Stimulated activated CD4-positive, alpha-beta T cell treated with anti-CD3 and anti-CD28 coated beads, Interleukin-12 subunit alpha, Interleukin-12 subunit beta, amount 100 ng/mL, for 48 hours (primary cell): ENCODE results near the gene RPL29.

Source experiments
- DNase-seq, 3 donors: peaks; one replicate each; pipeline ENCODE4 v3.0.0-alpha.2; 2020; ENCODE audit warnings: low read depth in 2 of 3, low spot score in 1 of 3

The RPL29 gene

DNA sequence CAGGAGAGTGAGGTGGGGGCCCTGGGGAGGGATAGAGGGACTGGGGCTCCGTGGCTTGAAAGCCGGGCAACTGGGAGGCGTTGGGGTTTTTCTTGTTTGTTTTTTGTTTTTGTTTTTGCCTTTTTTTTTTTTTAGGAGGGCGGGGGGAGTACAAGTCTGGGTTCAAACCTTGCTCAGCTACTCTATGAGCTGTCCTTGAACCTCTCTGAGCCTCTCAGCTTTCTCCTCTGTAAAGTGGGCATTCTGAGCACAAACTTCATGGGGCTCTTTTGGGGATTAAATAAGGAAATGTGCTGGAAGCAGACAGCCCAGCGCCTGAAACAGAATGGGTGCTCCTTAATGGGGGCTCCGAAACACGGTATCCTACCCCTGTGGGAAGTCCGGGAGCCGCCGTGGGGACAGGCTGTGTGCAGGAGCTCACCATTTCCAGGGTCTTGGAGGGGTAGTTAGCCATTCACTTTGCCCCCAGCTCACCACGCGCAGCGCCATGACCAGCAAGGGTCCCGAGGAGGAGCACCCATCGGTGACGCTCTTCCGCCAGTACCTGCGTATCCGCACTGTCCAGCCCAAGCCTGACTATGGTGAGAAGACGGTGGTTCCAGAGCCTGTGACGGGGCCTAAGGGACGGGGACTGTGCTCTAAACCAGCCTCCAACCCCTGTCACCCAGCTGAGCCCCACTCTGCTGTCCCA, 12.0 kb downstream of the RPL29 start:
- DNase-seq = no peak

DNA sequence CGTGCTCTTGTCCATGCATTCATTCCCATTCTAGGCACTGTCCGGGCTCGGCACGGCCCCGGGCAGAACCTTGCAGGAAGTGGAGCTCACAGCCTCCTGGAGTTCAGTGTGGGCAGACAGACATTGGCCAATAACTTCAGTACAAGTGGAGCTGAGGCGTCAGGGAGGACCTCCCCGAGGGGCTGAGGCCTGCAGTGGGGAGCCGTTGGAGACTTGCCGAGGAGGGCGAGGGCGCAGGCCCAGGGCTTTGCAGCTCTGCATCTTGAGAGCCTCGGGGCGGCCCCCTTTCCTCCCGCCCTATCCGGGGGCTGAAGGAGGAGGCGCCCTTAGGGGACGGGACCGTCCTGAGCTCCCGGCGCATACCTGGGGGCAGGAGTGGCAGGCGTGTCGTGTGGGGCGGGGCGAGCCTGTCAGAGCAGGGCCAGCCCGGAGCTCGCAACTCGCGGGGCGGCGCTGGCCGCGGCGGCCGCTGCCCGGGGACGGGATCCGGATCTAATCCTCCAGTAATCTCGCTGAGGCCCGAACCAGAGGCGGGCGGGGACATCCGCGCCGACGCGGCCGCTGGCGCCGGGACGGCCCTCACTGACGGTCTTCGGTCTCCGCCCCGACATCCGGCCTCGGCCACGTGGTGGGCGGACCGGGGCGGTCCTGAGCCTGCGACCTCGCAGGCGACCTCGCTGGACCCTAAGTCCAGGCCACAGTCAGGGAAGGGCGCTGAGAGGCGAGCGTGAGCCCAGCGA, 12.7 kb downstream of the RPL29 start, which contains the start of gene ACY1:
ACY1 (plus strand) TSS at position 698 of the 740 bp plus-strand sequence. CDS start 530 bp downstream, outside the sequence.
- DNase-seq = peak; percentile 61 to 76 (median 72)

DNA sequence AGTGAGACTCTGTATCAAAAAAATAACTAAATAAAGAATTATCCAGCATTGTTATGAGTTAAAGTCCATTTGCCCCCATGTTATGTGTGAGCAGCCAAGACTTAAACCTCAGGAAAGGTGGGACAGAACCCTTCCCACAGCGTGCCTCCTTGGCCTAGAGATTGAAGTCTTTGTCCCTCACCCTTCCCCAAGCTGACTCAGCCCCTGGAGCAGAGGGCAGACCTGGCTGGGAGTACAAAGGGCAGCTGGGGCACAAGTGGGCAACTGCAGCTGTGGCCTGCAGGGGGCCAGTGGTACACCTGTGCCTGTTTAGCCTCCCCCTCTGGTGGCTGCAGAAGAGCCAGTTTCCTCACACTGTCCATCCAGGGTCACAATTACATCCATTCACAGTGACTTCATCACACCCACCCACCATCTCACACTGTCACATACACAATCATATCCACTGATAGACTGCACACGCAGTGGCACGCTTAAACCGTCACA, 13.3 kb downstream of the RPL29 start:
- peak in 1 of 3 donors; percentile 36 for DNase-seq

- DNase-seq = no peak
Measured at GRCh38 chr3:51980253-51980652, 15.4 kb downstream of the RPL29 start.

DNA sequence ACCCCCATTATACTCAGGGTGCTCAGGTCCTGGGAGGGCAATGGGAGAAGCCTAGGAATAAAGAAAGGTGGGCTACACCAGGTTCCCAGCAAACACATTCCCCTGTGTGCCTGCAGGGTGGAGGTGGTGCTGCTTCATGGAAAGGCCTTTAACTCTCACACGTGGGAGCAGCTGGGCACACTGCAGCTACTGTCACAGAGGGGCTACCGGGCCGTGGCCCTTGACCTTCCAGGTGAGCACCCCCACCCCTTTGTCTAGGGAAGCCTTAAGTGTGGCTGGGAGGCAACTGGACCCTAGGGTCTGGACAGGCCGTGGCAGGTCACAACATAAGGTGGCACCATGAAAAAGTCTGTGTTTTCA, 17.6 kb downstream of the RPL29 start:
- no peak for DNase-seq

DNA sequence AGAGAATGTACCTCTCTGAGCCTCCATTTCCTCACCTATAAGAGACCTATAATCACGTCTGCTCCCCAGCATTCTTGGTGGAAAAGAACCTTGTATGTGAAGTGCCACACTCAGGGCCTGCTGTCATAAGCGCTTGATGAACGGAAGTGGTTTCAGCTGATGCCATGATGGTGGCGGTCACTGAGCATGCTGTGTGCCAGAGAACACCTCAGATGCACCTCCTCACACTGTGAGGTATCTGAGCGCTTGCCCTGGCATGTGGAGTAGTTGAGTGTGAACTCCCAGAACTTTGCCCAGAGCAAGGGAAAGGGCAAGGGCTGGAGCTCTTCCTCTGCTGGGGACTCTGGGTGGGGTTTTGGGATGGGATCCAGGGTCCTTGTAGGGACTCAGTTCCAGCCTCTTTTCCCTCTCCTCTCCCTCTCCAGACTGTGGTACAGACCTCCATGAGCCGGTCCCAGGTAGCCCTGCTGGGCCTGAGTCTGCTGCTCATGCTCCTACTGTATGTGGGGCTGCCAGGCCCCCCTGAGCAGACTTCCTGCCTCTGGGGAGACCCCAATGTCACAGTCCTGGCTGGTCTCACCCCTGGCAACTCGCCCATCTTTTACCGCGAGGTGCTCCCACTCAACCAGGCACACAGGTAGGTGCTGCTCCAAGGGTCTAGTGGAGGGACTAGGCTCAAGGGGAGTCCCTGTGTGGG, 18.1 kb downstream of the RPL29 start:
- no peak for DNase-seq

DNA sequence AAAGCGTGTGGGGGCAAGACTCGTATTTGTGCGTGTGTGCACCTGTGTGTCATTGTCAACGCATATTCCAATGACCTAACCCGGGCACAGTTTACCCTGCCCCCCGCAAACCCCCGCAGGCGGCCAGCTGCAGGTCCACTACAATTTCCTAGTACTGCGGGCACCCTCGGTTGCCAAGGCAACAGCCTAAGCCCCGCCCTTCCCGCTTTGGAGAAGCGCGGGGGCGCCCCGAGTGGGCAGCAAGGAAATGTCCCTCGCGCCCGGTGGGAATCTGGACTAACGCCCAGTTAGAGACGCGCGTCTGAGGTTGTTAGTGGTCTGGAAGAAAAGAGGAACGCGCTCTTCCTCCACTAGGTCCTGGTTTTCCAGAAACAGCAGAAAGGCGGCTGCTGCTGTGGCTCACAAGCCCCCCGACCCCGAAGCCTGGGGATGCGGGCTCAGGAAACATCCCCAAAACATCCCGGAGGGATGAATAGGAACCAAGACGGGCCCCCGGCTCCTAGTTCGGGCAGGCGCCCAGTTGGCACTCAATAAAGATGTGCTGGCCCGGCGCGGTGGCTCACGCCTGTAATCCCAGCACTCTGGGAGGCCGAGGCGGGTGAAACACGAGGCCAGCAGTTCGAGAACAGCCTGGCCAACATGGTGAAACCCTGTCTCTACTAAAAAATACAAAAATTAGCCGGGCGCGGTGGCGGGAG, 19.7 kb downstream of the RPL29 start:
- no peak for DNase-seq

DNA sequence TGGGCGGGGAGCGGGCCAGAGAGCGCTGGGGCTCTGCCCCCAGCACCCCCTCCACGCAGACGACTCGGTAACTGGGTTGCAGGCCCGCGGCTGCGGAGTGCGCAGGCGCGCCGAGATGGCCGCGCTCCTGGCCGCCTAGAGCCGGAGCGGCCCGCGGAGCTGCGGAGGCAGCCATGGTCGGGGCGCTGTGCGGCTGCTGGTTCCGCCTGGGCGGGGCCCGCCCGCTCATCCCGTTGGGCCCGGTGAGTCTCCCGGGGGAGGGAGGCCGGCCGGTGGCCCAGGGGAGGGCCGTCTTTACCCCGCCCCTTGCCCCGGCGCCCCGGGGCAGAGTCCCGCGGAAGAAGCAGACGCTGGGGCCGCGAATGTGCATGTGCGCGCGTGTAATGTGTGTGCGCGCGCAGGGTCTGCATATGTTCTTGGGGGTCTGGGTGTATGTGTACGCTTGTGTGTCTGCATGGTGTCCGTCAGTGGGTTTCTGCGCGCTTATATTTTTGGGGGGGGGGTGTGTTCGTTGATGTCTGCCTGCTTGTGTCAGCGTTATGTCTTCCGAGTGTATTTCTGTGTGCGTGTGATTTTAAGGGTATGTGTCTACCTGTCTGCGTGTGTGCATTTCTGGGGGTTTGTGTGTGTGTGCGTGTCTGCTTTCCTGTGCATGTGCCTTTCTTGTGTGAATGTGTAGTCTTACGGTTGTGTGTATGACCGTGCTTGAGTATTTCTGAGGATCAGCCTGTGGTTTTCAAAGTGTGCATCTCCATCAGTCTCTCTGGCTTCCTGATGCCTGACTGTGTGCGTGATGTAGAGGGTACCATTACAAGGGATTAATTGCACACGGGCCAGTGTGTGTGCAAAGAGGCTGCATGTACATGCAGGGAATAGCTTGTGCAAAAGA, 20.5 kb downstream of the RPL29 start, which contains the start of gene ABHD14A:
ABHD14A (plus strand) TSS at position 102 of the 889 bp plus-strand sequence; CDS start at position 174, 72 bp downstream.
- DNase-seq = peak in 2 of 3 donors; percentile 44 to 61

- no peak for DNase-seq
Measured at GRCh38 chr3:51974277-51974962, 21.3 kb downstream of the RPL29 start.

DNA sequence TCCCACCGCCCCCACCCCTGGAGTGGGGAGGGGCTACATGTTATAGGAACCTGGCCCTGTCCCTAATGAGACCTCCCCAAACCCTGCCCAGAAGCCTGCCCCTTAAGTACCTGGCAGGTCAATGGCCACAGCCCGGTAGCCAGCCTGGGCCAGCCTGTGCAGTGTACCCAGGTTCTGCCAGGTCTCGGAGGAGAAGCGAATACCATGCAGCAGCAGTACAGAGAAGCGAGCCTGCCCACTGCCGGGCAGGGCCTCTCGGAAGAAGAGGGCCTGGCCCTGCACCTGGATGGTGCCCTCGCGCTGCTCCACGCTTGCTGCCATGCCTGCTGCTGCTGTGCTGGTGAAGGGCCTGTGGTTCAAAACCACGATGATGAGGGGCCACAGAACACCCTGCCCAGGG, 24.3 kb downstream of the RPL29 start:
- DNase-seq = no peak

GRCh38 chr3:51970606-51971300, 24.9 kb downstream of the RPL29 start:
- DNase-seq = no peak

- DNase-seq = no peak
Measured at GRCh38 chr3:51969841-51970240, 25.9 kb downstream of the RPL29 start.

DNA sequence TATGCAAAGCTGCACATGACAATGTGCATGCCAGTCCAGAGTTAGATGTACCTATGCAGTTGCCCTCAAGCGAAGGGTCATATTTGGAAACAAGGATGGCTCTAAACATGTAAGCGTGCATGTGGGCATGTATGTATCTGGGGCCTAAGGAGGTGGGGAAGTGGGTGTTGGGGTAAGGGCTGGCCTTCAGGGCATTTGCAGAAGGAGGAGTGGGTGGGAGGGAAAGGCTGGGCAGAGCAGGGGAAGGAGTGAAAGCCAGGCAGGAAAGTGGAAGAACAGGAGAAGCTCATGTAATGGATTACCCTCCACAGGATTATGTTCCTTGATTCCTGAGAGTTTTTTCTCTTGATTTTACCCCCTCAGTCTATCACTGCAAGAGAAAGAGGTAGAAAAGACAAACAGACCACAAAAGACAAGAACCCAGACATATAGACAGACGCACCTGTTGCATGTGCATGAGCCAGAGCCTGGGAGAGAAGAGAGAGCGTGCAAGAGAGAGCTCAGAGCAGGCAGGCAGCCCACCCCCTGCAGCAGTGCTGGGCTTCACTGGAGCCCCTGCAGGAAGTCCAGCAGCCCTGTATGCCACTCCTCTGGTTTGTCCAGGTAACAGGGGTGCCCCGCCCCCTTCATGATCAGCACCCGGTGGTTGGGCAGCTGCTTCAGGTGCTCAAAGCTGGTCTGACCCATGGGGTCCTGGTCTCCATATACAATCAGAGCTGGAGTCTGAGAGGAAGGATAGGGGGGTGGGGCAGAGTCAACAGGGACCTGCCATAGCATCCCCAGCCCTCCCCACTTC, 26.6 kb downstream of the RPL29 start:
- no peak for DNase-seq

- no peak for DNase-seq
Measured at GRCh38 chr3:51968170-51968775, 27.4 kb downstream of the RPL29 start.

GRCh38 chr3:51967384-51968169, 28.1 kb downstream of the RPL29 start, which contains the start of gene PCBP4:
Gene PCBP4, minus strand, starts transcription at chr3:51967454. Its CDS starts 6,214 bp downstream, at chr3:51961240.
- no peak for DNase-seq

GRCh38 chr3:51966922-51967383, 28.7 kb downstream of the RPL29 start:
- DNase-seq = no peak

DNA sequence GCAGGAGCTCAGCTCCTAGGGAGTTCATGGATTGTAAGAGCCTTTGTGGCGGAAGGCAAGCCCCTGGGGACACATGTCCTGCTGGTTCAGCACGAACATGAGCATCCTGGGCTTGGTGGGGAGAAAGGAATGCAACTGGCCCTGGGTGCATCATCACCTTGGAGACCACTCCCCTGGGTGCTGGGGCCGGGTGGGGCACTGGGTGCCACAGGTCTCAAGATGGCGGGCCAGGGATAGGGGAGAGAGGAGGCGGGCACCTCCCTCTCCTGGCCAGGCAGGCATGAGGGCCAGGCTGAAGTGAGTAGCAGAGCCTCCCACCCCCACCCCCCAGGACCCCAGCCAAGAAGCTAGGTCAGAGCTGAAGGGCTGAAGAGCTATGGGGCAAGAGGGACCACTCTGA, 29.2 kb downstream of the RPL29 start:
- no peak for DNase-seq
